Spleen (tissue), 7 donors: ENCODE data around the gene SLC6A8.

Source experiments
- CTCF ChIP-seq, 11 experiments: fragments of 200-600 bp in 7 of 11; fragments of 450-650 bp in 4 of 11; sonication (generic) in 4 of 11; IDR thresholded peaks in 8 of 11; conservative IDR thresholded peaks in 3 of 11; 1 replicate in 7 of 11; 2 replicates in 4 of 11; pipeline versions ENCODE4 v1.4.0 to v1.8.0; 2016 to 2021; ENCODE audit warnings: antibody characterized with exemption in 11 of 11, inconsistent platforms in 4 of 11, mild to moderate bottlenecking in 1 of 11
- POLR2A ChIP-seq, 3 donors: fragments of 450-650 bp; IDR thresholded peaks; one replicate each; pipeline ENCODE4 v1.5.1; 2017; ENCODE audit warnings: antibody characterized with exemption in 3 of 3, mild to moderate bottlenecking in 1 of 3
- POLR2AphosphoS5 ChIP-seq, 3 donors: sonication (generic); formaldehyde crosslinking; IDR thresholded peaks; one replicate each; pipeline ENCODE4 v1.5.1; 2017; ENCODE audit warnings: antibody characterized with exemption in 3 of 3
- donor health status: DM: no; HTN: no; CAD: no; lungs with moderate emphysema.
- donor health status: DM: no; HTN: no; CAD: no.
- donor health status: DM: no; HTN: no; CAD: no.

DNA sequence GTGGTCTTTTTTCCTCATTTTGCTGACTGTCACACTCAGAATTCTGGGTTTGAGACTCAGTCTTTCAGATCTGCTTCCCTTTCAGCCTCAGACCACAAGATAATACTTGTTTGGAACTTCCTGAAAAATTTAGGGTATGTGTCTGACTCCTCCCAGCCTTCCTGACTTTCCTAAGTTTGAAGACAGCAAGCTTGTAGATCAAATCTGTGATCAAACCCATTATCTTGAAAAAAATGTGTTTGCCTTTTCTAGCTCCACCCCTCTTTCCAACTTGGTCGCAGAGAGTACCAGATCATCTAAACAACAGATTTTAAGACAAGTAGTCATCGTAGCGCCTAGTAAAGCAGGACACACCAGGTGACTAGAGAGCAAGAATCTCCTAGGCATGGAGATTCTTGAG, 26.5 kb downstream of the SLC6A8 start:
- TF ChIP-seq CTCF (IDR thresholded peaks at IDR 0.05 in 8 of 11, conservative IDR thresholded peaks at IDR 0.05 in 3 of 11) (no peak), POLR2A (IDR thresholded peaks at IDR 0.05) (no peak), POLR2AphosphoS5 (IDR thresholded peaks at IDR 0.05) (no peak)
